A549 (cell line): ENCODE data around the gene IFT57. TPM values are rescaled to one million over a fixed set of nuclear protein-coding genes. Genes with fewer than 3 reads are reported as not detected.

Experiments used
- ATAC-seq, 2 experiments: fragments of 200-7000 bp in 1 of 2; fragments of >200 bp in 1 of 2; cut with Nextera tagmentation in 1 of 2; cut with Tn5 transposase in 1 of 2; 3 replicates each; pipeline versions ENCODE4 v1.8.0 to v1.9.1; 2018 to 2020; ENCODE audit warnings: mild to moderate bottlenecking in 1 of 2, moderate library complexity in 1 of 2
- CTCF ChIA-PET: fragments of 300-600 bp; sonication (Branson Sonifier 250); formaldehyde crosslinking; extraction: SDS; loops from one replicate; lab custom pipeline; 2021; ENCODE audit warnings: antibody characterized with exemption, inconsistent platforms; lab: Yijun Ruan, JAX
- POLR2A ChIA-PET: fragments of 350-600 bp; formaldehyde crosslinking; extraction: SDS; loops from one replicate; lab custom pipeline; 2021; ENCODE audit warnings: antibody characterized with exemption, inconsistent platforms; lab: Yijun Ruan, JAX
- DNase-seq, 2 experiments: peaks; one replicate each; pipeline versions ENCODE4 v3.0.0 to v3.0.0-alpha.2; 2011 to 2016; ENCODE audit warnings: low read depth in 1 of 2, low spot score in 1 of 2
- FAIRE-seq: peaks from 2 replicates; lab custom pipeline; 2011; peaks lifted over from hg19 to GRCh38; lab: Jason Lieb, UNC
- H3K27ac ChIP-seq, 2 experiments: fragments of >200 bp; sonication (Bioruptor Twin); formaldehyde crosslinking; 3 replicates each; pipeline ENCODE4 v1.5.1; 2016 to 2017
- H3K4me1 ChIP-seq: fragments of >200 bp; sonication (Bioruptor Twin); formaldehyde crosslinking; 3 replicates; pipeline ENCODE4 v1.6.1; 2016
- H3K4me2 ChIP-seq: fragments of >200 bp; sonication (Bioruptor Twin); formaldehyde crosslinking; 3 replicates; pipeline ENCODE4 v1.6.1; 2016
- H3K4me3 ChIP-seq: fragments of >200 bp; sonication (Bioruptor Twin); formaldehyde crosslinking; 3 replicates; pipeline ENCODE4 v1.5.1; 2016
- H3K9me3 ChIP-seq: fragments of >200 bp; sonication (Bioruptor Twin); formaldehyde crosslinking; 3 replicates; pipeline ENCODE4 v1.6.1; 2016
- CHD2 ChIP-seq: fragments of 150-350 bp; IDR thresholded peaks from 2 replicates; pipeline ENCODE4 v1.6.1; 2014; ENCODE audit warnings: low read length; ENCODE audit not compliant: partially characterized antibody
- EHF ChIP-seq: fragments of 250-450 bp; sonication (Bioruptor Pico); IDR thresholded peaks from 2 replicates; pipeline ENCODE4 v1.5.0; 2020; ENCODE audit warnings: mild to moderate bottlenecking
- FOSL2 ChIP-seq, 2 experiments: fragments of 450-650 bp in 1 of 2; fragments of >200 bp in 1 of 2; sonication (Bioruptor Twin) in 1 of 2; formaldehyde crosslinking; IDR thresholded peaks; 2 replicates each; pipeline versions ENCODE4 v1.5.0 to v1.6.1; 2016 to 2020; ENCODE audit warnings: mild to moderate bottlenecking in 1 of 2, moderate library complexity in 1 of 2
- FOXS1 ChIP-seq: fragments of 250-450 bp; sonication (Bioruptor Pico); IDR thresholded peaks from 2 replicates; pipeline ENCODE4 v1.5.0; 2020; ENCODE audit warnings: mild to moderate bottlenecking, moderate library complexity
- GATA3 ChIP-seq: IDR thresholded peaks from 2 replicates; pipeline ENCODE4 v1.6.1; 2012; ENCODE audit warnings: borderline replicate concordance
- JUN ChIP-seq, 2 experiments: fragments of >200 bp; sonication (Bioruptor Twin); formaldehyde crosslinking; IDR thresholded peaks; 2 replicates in 1 of 2; 3 replicates in 1 of 2; pipeline ENCODE4 v1.6.1; 2016 to 2017
- JUNB ChIP-seq: fragments of >200 bp; sonication (Bioruptor Twin); formaldehyde crosslinking; IDR thresholded peaks from 2 replicates; pipeline ENCODE4 v1.6.1; 2016
- KDM1A ChIP-seq: fragments of 200-600 bp; sonication (generic); IDR thresholded peaks from 2 replicates; pipeline ENCODE4 v1.6.1; 2016; ENCODE audit warnings: low read depth, mild to moderate bottlenecking
- MAFK ChIP-seq: fragments of 450-650 bp; IDR thresholded peaks from 2 replicates; pipeline ENCODE4 v1.6.1; 2014; ENCODE audit not compliant: partially characterized antibody
- NFE2L2 ChIP-seq: fragments of 150-350 bp; conservative IDR thresholded peaks from 2 replicates; pipeline ENCODE4 v1.6.1; 2014; ENCODE audit warnings: low read length
- NR3C1 ChIP-seq: fragments of >200 bp; sonication (Bioruptor Twin); formaldehyde crosslinking; IDR thresholded peaks from 3 replicates; pipeline ENCODE4 v1.6.1; 2017
- POLR2AphosphoS2 ChIP-seq: conservative IDR thresholded peaks from 2 replicates; pipeline ENCODE4 v1.6.1; 2012; ENCODE audit warnings: low read length, improper control_type of control experiment, inconsistent platforms
- RCOR1 ChIP-seq: fragments of 150-350 bp; IDR thresholded peaks from 2 replicates; pipeline ENCODE4 v1.6.1; 2014; ENCODE audit warnings: antibody characterized with exemption, low read length, low read depth
- SREBF2 ChIP-seq: fragments of 450-650 bp; IDR thresholded peaks from 2 replicates; pipeline ENCODE4 v1.6.1; 2014; ENCODE audit warnings: mild to moderate bottlenecking, moderate library complexity
- TP53 ChIP-seq: fragments of 250-450 bp; sonication (Bioruptor Pico); IDR thresholded peaks from 2 replicates; pipeline ENCODE4 v1.5.0; 2021; ENCODE audit warnings: mild to moderate bottlenecking, moderate library complexity
- ZC3H11A ChIP-seq: fragments of 450-650 bp; IDR thresholded peaks from 2 replicates; pipeline ENCODE4 v1.6.1; 2014; ENCODE audit warnings: antibody characterized with exemption, mild to moderate bottlenecking
- ZFP36 ChIP-seq: fragments of 450-650 bp; IDR thresholded peaks from 2 replicates; pipeline ENCODE4 v1.6.1; 2014; ENCODE audit warnings: borderline replicate concordance; ENCODE audit not compliant: partially characterized antibody
- ZNF302 ChIP-seq: fragments of 250-450 bp; sonication (Bioruptor Pico); IDR thresholded peaks from 2 replicates; pipeline ENCODE4 v1.9.0; 2021; ENCODE audit warnings: inconsistent platforms, mild to moderate bottlenecking, moderate library complexity
- WGBS: methylation state at CpG from one replicate; pipeline ENCODE4 v1.1.6; 2017; ENCODE audit errors: missing lambda C conversion rate; 5-methylcytosine and 5-hydroxymethylcytosine counted together
- polyA plus RNA-seq, 4 experiments: library from polyadenylated mRNA; depleted of rRNA in 3 of 4; stranded (reverse); fragments of >200 nt; fragmentation: RNase III in 1 of 4; extraction: RNeasy Plus Mini Kit Qiagen cat#74134 plus additional on column Dnase treatment in 1 of 4; gene quantifications; 2 replicates in 3 of 4; 3 replicates in 1 of 4; pipeline ENCODE4 v1.2.3, GENCODE V29; 2011 to 2017
- TF ChIP-seq, protein P1 (sequence below): fragments of 150-350 bp; IDR thresholded peaks from 2 replicates; pipeline ENCODE4 v1.6.1; 2014; ENCODE audit warnings: low read depth, mild to moderate bottlenecking, low read length
- TF ChIP-seq, protein P2 (sequence below): fragments of >200 bp; sonication (Bioruptor Twin); formaldehyde crosslinking; IDR thresholded peaks from 3 replicates; pipeline ENCODE4 v1.6.1; 2016
- TF ChIP-seq, protein P3 (sequence below): fragments of 250-450 bp; sonication (Bioruptor Pico); IDR thresholded peaks from 2 replicates; pipeline ENCODE4 v1.5.0; 2020; ENCODE audit warnings: low read depth, mild to moderate bottlenecking, moderate library complexity
- TF ChIP-seq, protein P4 (sequence below): IDR thresholded peaks from 2 replicates; pipeline ENCODE4 v1.6.1; 2012; ENCODE audit warnings: low read depth, borderline replicate concordance
- TF ChIP-seq, protein P5 (sequence below): fragments of 200-600 bp; sonication (generic); IDR thresholded peaks from 2 replicates; pipeline ENCODE4 v1.6.1; 2016; ENCODE audit warnings: antibody characterized with exemption, mild to moderate bottlenecking, moderate library complexity

The IFT57 gene
- polyA plus RNA-seq, 2 of the 4 experiments (the other 2 are of a cell fraction) = 39.1 to 59.2 TPM

DNA sequence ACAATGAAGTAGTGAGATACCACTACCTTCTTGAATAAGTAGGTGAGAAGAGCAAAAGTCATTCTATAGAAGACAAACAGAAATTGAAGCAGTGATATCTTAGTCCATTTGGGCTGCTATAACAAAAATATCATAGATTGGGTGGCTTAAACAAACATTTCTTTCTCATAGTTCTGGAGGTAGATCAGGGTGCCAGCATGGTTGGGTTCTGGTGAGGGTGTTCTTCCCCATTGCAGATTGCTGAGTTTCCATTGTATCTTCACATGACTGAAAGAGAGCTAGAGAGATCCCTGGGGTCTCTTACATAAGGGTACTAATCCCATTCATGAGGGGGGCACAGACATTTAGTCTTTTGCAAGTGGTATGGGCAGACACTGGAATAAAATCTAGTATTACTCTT, 32.9 kb upstream of the IFT57 start:
- Histone ChIP-seq H3K4me3 (no peak overlapping the region), H3K27ac (no peak overlapping the region), H3K9me3 (no peaks in the 10 kb centered on the region), H3K4me2 (no peak overlapping the region), H3K4me1 (no peaks in the 10 kb centered on the region)
- TF ChIP-seq NR3C1 = no peak
- TF ChIP-seq EHF (CRISPR knock-in tag) = no peak
- TF ChIP-seq JUN (IDR thresholded peaks at IDR 0.05) = no peak
- TF ChIP-seq NFE2L2 = no peak
- TF ChIP-seq, protein P1, sequence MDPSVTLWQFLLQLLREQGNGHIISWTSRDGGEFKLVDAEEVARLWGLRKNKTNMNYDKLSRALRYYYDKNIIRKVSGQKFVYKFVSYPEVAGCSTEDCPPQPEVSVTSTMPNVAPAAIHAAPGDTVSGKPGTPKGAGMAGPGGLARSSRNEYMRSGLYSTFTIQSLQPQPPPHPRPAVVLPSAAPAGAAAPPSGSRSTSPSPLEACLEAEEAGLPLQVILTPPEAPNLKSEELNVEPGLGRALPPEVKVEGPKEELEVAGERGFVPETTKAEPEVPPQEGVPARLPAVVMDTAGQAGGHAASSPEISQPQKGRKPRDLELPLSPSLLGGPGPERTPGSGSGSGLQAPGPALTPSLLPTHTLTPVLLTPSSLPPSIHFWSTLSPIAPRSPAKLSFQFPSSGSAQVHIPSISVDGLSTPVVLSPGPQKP = no peak
- ChIA-PET CTCF (no interaction called here), POLR2A (no interaction called here)
- no peak for FAIRE-seq
- DNase-seq = no peak
- ATAC-seq = no peak

DNA sequence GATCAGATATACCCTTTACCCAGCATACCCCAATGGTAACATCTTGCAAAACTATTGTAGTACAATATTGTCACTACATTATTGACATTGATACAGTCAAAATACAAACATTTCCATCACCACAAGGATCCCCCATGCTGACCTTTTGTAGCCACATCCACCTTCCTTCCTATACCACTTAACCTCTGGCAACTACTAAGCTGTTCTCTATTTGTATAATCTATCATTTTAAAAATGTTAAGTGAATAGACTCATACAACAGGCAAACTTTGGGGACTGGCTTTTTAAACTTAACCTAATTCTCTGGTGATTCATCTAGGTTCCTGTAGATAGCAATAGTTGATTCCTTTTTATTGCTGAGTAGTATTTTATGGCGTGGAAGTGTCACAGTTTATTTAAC, 29.6 kb upstream of the IFT57 start:
- Histone ChIP-seq H3K9me3 (no peaks in the 10 kb centered on the region), H3K27ac (no peak overlapping the region), H3K4me3 (no peak overlapping the region), H3K4me2 (no peak overlapping the region), H3K4me1 (no peaks in the 10 kb centered on the region)
- CTCF ChIA-PET = no interaction called here
- DNase-seq = no peak
- no peak for FAIRE-seq
- no peak for ATAC-seq
- TF ChIP-seq TP53 (CRISPR knock-in tag) = no peak
- WGBS = 66% methylated on average over 1 of the region's 1 CpG
- POLR2A ChIA-PET = no interaction called here

DNA sequence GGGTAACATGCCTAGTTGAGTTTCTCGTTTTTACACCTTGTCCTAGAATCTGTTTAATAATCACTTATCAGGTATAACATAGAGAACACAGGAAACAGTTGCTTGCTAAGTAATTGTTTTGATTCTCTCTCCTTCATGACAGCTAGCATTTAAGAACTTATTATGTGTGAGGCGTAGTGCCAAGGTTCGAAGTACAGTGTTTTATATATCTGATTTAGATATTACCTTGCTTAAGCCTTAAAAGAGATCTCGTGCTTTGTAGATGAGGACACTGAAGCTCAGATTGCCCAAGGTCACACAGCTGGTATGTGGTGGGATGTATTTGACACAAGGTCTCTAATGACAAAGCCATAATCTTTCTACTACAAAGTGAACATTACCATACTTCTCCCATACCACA, 29.0 kb upstream of the IFT57 start:
- CTCF ChIA-PET = no interaction called here
- no peak overlapping the region for H3K4me3 ChIP-seq
- WGBS = 50% methylated on average over 4 of the region's 4 CpGs
- TF ChIP-seq FOSL2 (IDR thresholded peaks at IDR 0.05) = no peak
- TF ChIP-seq FOSL2 (CRISPR knock-in tag; IDR thresholded peaks at IDR 0.05) = no peak
- no peak for TF ChIP-seq GATA3
- TF ChIP-seq, protein P2, sequence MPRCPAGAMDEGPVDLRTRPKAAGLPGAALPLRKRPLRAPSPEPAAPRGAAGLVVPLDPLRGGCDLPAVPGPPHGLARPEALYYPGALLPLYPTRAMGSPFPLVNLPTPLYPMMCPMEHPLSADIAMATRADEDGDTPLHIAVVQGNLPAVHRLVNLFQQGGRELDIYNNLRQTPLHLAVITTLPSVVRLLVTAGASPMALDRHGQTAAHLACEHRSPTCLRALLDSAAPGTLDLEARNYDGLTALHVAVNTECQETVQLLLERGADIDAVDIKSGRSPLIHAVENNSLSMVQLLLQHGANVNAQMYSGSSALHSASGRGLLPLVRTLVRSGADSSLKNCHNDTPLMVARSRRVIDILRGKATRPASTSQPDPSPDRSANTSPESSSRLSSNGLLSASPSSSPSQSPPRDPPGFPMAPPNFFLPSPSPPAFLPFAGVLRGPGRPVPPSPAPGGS = no peak
- no peak for TF ChIP-seq JUNB
- TF ChIP-seq RCOR1 = no peak
- no peak for TF ChIP-seq MAFK
- no peak for TF ChIP-seq KDM1A
- no peak for TF ChIP-seq ZC3H11A
- TF ChIP-seq CHD2 = no peak
- TF ChIP-seq POLR2AphosphoS2 = no peak
- no peak for TF ChIP-seq ZNF302 (CRISPR knock-in tag)
- no peak for TF ChIP-seq ZFP36
- TF ChIP-seq FOXS1 (CRISPR knock-in tag) = no peak
- TF ChIP-seq, protein P3, sequence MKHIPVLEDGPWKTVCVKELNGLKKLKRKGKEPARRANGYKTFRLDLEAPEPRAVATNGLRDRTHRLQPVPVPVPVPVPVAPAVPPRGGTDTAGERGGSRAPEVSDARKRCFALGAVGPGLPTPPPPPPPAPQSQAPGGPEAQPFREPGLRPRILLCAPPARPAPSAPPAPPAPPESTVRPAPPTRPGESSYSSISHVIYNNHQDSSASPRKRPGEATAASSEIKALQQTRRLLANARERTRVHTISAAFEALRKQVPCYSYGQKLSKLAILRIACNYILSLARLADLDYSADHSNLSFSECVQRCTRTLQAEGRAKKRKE (CRISPR knock-in tag) = no peak
- TF ChIP-seq, all 56 proteins: peak for 0
- POLR2A ChIA-PET = no interaction called here
- H3K27ac ChIP-seq = no peak overlapping the region
- H3K9me3 ChIP-seq = no peaks in the 10 kb centered on the region
- FAIRE-seq = no peak
- no peak overlapping the region for H3K4me2 ChIP-seq
- no peaks in the 10 kb centered on the region for H3K4me1 ChIP-seq
- no peak for DNase-seq
- no peak for ATAC-seq

DNA sequence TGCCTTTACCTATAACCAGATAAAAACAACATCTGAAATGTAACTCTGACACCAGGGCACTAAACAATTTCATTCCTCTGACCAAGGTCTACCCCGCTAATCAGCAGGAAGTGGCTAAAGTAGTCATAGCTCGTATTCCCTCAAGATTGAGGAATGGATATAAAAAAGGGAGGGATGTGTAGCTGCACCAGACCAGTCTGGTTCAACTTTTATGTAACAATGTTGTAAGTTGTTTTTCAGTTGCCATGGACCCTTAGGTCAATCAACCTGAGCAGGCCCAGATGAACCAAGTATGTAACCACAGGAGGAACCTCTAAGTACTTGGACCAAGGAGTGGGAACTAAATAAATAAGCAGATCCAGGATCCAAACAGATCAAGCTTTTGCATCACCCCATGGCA, 28.4 kb upstream of the IFT57 start:
- FAIRE-seq (no peak), ATAC-seq (no peak), DNase-seq (no peak)
- ChIA-PET POLR2A (no interaction called here), CTCF (no interaction called here)
- no peak overlapping the region for H3K27ac ChIP-seq
- 77% methylated on average over 2 of the region's 2 CpGs for whole genome bisulfite sequencing
- no peak overlapping the region for H3K4me3 ChIP-seq
- H3K4me2 ChIP-seq = no peak overlapping the region
- H3K4me1 ChIP-seq = no peaks in the 10 kb centered on the region
- no peaks in the 10 kb centered on the region for H3K9me3 ChIP-seq
- TF ChIP-seq KDM1A (no peak), SREBF2 (no peak), MAFK (no peak), RCOR1 (no peak), JUN (IDR thresholded peaks at IDR 0.05) (no peak), FOXS1 (CRISPR knock-in tag) (no peak), TP53 (CRISPR knock-in tag) (no peak)
- TF ChIP-seq, protein P4, sequence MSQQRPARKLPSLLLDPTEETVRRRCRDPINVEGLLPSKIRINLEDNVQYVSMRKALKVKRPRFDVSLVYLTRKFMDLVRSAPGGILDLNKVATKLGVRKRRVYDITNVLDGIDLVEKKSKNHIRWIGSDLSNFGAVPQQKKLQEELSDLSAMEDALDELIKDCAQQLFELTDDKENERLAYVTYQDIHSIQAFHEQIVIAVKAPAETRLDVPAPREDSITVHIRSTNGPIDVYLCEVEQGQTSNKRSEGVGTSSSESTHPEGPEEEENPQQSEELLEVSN = no peak
- TF ChIP-seq, protein P5, sequence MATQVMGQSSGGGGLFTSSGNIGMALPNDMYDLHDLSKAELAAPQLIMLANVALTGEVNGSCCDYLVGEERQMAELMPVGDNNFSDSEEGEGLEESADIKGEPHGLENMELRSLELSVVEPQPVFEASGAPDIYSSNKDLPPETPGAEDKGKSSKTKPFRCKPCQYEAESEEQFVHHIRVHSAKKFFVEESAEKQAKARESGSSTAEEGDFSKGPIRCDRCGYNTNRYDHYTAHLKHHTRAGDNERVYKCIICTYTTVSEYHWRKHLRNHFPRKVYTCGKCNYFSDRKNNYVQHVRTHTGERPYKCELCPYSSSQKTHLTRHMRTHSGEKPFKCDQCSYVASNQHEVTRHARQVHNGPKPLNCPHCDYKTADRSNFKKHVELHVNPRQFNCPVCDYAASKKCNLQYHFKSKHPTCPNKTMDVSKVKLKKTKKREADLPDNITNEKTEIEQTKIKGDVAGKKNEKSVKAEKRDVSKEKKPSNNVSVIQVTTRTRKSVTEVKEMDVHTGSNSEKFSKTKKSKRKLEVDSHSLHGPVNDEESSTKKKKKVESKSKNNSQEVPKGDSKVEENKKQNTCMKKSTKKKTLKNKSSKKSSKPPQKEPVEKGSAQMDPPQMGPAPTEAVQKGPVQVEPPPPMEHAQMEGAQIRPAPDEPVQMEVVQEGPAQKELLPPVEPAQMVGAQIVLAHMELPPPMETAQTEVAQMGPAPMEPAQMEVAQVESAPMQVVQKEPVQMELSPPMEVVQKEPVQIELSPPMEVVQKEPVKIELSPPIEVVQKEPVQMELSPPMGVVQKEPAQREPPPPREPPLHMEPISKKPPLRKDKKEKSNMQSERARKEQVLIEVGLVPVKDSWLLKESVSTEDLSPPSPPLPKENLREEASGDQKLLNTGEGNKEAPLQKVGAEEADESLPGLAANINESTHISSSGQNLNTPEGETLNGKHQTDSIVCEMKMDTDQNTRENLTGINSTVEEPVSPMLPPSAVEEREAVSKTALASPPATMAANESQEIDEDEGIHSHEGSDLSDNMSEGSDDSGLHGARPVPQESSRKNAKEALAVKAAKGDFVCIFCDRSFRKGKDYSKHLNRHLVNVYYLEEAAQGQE = no peak
- TF ChIP-seq, protein P1 = no peak
